Measurements from ENCODE around the gene ZBTB42. TPM values are rescaled to one million over a fixed set of nuclear protein-coding genes. Genes with fewer than 3 reads are reported as not detected.

Gene ZBTB42
- total and polyA plus RNA-seq, 2 of the 13 experiments (the other 11 are each of a cell fraction or from before 2014, with no cell fraction given) = 2.8 to 4.2 TPM

DNA sequence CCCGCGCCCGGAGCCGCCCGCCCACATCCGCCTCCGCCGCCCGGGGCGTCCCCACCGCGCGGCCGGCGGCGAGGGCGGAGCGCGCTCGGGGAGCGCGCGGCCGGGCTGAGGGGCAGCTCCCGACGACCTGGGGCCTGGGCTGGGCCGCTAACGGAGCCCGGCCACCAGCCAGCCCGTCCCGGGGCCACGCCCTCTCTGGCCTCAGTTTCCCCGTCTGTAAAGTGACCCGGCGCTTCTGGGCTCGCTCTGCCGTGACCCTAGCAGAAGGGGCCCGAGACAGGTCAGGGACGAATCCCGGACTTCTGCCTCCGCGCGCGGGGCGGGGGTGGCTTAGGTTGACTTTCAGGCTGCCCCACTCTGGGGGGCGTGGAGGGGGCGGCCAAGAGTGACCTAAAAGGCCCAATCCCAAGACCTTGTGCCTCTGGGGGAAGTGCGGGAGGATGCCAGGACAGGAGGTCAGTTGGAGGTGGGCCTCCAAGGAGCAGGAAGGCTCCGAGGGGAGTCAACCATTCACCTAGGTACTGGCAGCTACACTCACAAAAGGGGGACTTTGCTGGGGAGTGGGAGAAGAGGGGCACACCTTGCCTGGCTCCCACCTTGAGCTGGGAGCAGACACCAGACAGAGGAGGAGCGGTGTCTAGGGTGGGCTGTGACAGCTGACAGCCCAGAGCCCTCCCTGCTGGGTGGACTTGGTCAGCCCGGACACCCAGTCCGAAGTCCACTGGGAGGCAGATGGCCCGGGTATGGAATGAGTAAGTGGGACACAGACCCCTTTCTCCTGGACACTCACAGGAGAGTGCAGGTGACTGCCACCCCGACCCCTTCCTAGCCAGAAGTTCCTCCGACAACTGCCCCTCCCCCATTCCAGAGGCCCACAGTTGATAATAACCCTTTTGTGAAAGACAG, 4.9 kb upstream of the ZBTB42 start (continued):
- TF ChIP-seq, protein P1, sequence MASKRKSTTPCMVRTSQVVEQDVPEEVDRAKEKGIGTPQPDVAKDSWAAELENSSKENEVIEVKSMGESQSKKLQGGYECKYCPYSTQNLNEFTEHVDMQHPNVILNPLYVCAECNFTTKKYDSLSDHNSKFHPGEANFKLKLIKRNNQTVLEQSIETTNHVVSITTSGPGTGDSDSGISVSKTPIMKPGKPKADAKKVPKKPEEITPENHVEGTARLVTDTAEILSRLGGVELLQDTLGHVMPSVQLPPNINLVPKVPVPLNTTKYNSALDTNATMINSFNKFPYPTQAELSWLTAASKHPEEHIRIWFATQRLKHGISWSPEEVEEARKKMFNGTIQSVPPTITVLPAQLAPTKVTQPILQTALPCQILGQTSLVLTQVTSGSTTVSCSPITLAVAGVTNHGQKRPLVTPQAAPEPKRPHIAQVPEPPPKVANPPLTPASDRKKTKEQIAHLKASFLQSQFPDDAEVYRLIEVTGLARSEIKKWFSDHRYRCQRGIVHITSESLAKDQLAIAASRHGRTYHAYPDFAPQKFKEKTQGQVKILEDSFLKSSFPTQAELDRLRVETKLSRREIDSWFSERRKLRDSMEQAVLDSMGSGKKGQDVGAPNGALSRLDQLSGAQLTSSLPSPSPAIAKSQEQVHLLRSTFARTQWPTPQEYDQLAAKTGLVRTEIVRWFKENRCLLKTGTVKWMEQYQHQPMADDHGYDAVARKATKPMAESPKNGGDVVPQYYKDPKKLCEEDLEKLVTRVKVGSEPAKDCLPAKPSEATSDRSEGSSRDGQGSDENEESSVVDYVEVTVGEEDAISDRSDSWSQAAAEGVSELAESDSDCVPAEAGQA (IDR thresholded peaks at IDR 0.05; ENCODE audit: low read depth) = no peak
- TF ChIP-seq, protein P1 (CRISPR knock-in tag; IDR thresholded peaks at IDR 0.05; ENCODE audit: borderline replicate concordance) = no peak
- 0 out of 2 replicates have a peak, but pooled peaks have one; percentile 6 for TF ChIP-seq MEIS2 (CRISPR knock-in tag; IDR thresholded peaks at IDR 0.05)
- TF ChIP-seq, protein P2, sequence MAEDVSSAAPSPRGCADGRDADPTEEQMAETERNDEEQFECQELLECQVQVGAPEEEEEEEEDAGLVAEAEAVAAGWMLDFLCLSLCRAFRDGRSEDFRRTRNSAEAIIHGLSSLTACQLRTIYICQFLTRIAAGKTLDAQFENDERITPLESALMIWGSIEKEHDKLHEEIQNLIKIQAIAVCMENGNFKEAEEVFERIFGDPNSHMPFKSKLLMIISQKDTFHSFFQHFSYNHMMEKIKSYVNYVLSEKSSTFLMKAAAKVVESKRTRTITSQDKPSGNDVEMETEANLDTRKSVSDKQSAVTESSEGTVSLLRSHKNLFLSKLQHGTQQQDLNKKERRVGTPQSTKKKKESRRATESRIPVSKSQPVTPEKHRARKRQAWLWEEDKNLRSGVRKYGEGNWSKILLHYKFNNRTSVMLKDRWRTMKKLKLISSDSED (CRISPR knock-in tag; IDR thresholded peaks at IDR 0.05) = peak; percentile 38; the same call in 1 of the 2 replicates
- TF ChIP-seq ZNF343 (CRISPR knock-in tag; IDR thresholded peaks at IDR 0.05) = 0 out of 2 replicates have a peak, but pooled peaks have one; percentile 28
- no peak for TF ChIP-seq ZNF251 (CRISPR knock-in tag; IDR thresholded peaks at IDR 0.05)
- TF ChIP-seq, protein P3, sequence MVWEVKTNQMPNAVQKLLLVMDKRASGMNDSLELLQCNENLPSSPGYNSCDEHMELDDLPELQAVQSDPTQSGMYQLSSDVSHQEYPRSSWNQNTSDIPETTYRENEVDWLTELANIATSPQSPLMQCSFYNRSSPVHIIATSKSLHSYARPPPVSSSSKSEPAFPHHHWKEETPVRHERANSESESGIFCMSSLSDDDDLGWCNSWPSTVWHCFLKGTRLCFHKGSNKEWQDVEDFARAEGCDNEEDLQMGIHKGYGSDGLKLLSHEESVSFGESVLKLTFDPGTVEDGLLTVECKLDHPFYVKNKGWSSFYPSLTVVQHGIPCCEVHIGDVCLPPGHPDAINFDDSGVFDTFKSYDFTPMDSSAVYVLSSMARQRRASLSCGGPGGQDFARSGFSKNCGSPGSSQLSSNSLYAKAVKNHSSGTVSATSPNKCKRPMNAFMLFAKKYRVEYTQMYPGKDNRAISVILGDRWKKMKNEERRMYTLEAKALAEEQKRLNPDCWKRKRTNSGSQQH (CRISPR knock-in tag; IDR thresholded peaks at IDR 0.05; ENCODE audit: low read depth) = no peak
- 0 out of 2 replicates have a peak, but pooled peaks have one; percentile 50 for TF ChIP-seq ZNF879 (CRISPR knock-in tag; IDR thresholded peaks at IDR 0.05)
- TF ChIP-seq KLF11 (CRISPR knock-in tag; IDR thresholded peaks at IDR 0.05) = no peak; the same call in 1 of the 2 replicates
- TF ChIP-seq, protein P4, sequence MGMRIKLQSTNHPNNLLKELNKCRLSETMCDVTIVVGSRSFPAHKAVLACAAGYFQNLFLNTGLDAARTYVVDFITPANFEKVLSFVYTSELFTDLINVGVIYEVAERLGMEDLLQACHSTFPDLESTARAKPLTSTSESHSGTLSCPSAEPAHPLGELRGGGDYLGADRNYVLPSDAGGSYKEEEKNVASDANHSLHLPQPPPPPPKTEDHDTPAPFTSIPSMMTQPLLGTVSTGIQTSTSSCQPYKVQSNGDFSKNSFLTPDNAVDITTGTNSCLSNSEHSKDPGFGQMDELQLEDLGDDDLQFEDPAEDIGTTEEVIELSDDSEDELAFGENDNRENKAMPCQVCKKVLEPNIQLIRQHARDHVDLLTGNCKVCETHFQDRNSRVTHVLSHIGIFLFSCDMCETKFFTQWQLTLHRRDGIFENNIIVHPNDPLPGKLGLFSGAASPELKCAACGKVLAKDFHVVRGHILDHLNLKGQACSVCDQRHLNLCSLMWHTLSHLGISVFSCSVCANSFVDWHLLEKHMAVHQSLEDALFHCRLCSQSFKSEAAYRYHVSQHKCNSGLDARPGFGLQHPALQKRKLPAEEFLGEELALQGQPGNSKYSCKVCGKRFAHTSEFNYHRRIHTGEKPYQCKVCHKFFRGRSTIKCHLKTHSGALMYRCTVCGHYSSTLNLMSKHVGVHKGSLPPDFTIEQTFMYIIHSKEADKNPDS (CRISPR knock-in tag; IDR thresholded peaks at IDR 0.05) = no peak
- no peak for TF ChIP-seq ADNP (CRISPR knock-in tag; IDR thresholded peaks at IDR 0.05)
- TF ChIP-seq SCMH1 (CRISPR knock-in tag; IDR thresholded peaks at IDR 0.05; ENCODE audit: borderline replicate concordance) = no peak
- no peak for TF ChIP-seq FOXP1 (IDR thresholded peaks at IDR 0.05)
- no peak for TF ChIP-seq FOXP1 (CRISPR knock-in tag; IDR thresholded peaks at IDR 0.05)
- peak; percentile 98 for TF ChIP-seq ZNF563 (CRISPR knock-in tag; IDR thresholded peaks at IDR 0.05)
- TF ChIP-seq SAP130 (CRISPR knock-in tag; IDR thresholded peaks at IDR 0.05; ENCODE audit: low read depth) = peak; percentile 74
- TF ChIP-seq GATAD1 (CRISPR knock-in tag; IDR thresholded peaks at IDR 0.05) = 0 out of 2 replicates have a peak, but pooled peaks have one; percentile 18
- no peak for TF ChIP-seq ZNF766 (CRISPR knock-in tag; IDR thresholded peaks at IDR 0.05; ENCODE audit: borderline replicate concordance)
- 0 out of 2 replicates have a peak, but pooled peaks have one; percentile 16 for TF ChIP-seq ZNF83 (CRISPR knock-in tag; IDR thresholded peaks at IDR 0.05; ENCODE audit: borderline replicate concordance)

Measured in HepG2 (cell line).